CD4-positive, alpha-beta memory T cell (primary cell): Measurements from ENCODE around the gene THAP7. TPM values are rescaled to one million over a fixed set of nuclear protein-coding genes. Genes with fewer than 3 reads are reported as not detected.

ENCODE experiments used
- CTCF ChIA-PET: fragments of 350-600 bp; sonication (Branson Sonifier 250); formaldehyde crosslinking; loops from one replicate; lab custom pipeline; 2021; ENCODE audit warnings: inconsistent platforms; ENCODE audit not compliant: partially characterized antibody; lab: Charles Lee
- POLR2A ChIA-PET: fragments of 350-600 bp; sonication (Branson Sonifier 250); formaldehyde crosslinking; loops from one replicate; lab custom pipeline; 2021; ENCODE audit not compliant: partially characterized antibody; lab: Charles Lee
- DNase-seq, 5 donors: peaks; one replicate each; pipeline versions ENCODE4 v3.0.0 to v3.0.0-alpha.2; 2020 to 2022; ENCODE audit warnings: mixed read lengths in 1 of 5
- H3K27ac ChIP-seq: one replicate; pipeline ENCODE4 v1.7.0; 2013; ENCODE audit warnings: low read depth, low read length
- H3K27me3 ChIP-seq: 2 replicates; pipeline ENCODE4 v1.7.0; 2013; ENCODE audit warnings: mild to moderate bottlenecking, low read length, moderate library complexity; ENCODE audit not compliant: insufficient read depth
- H3K36me3 ChIP-seq: 2 replicates; pipeline ENCODE4 v1.7.0; 2013; ENCODE audit warnings: mild to moderate bottlenecking, low read length, moderate library complexity; ENCODE audit not compliant: insufficient read depth
- H3K4me1 ChIP-seq: 2 replicates; pipeline ENCODE4 v1.7.0; 2013; ENCODE audit warnings: mild to moderate bottlenecking, low read length, moderate library complexity; ENCODE audit not compliant: insufficient read depth
- H3K4me3 ChIP-seq, 2 donors: one replicate each; pipeline ENCODE4 v1.7.0; 2013; ENCODE audit warnings: low read length in 2 of 2, mild to moderate bottlenecking in 1 of 2
- H3K9me3 ChIP-seq, 2 donors: one replicate each; pipeline ENCODE4 v1.7.0; 2013; ENCODE audit warnings: low read length in 2 of 2, control low read depth in 1 of 2; ENCODE audit not compliant: control insufficient read depth in 1 of 2
- H3K27ac Mint-ChIP-seq, 7 donors: one replicate each; pipeline ENCODE4 v1.8.0; 2020 to 2021; ENCODE audit warnings: mixed read lengths in 7 of 7, mild to moderate bottlenecking in 6 of 7, inconsistent platforms in 3 of 7, moderate library complexity in 3 of 7
- H3K27me3 Mint-ChIP-seq, 2 donors: one replicate each; pipeline ENCODE4 v1.8.0; 2020 to 2021; ENCODE audit warnings: mixed read lengths in 2 of 2
- H3K36me3 Mint-ChIP-seq, 2 donors: one replicate each; pipeline ENCODE4 v1.8.0; 2020 to 2021; ENCODE audit warnings: mixed read lengths in 2 of 2, inconsistent platforms in 1 of 2, mild to moderate bottlenecking in 1 of 2
- H3K4me1 Mint-ChIP-seq, 4 donors: one replicate each; pipeline ENCODE4 v1.8.0; 2020 to 2021; ENCODE audit warnings: mixed read lengths in 4 of 4, mild to moderate bottlenecking in 1 of 4
- H3K4me3 Mint-ChIP-seq, 8 donors: one replicate each; pipeline ENCODE4 v1.8.0; 2020 to 2021; ENCODE audit warnings: mixed read lengths in 8 of 8, mild to moderate bottlenecking in 7 of 8, moderate library complexity in 6 of 8, inconsistent platforms in 3 of 8
- H3K9me3 Mint-ChIP-seq, 8 donors: one replicate each; pipeline ENCODE4 v1.8.0; 2020 to 2021; ENCODE audit warnings: mixed read lengths in 8 of 8, mild to moderate bottlenecking in 5 of 8, inconsistent platforms in 3 of 8, moderate library complexity in 1 of 8
- intact Hi-C: fragments of 100-400 bp; cut with micrococcal nuclease; formaldehyde crosslinking; loops from one replicate; pipeline ENCODE4 v1.15.1; 2023
- polyA plus RNA-seq, 2 donors: library from polyadenylated mRNA; unstranded; fragments of 300-500 nt; fragmentation: Illumina TruSeq; gene quantifications; one replicate each; pipeline ENCODE4 v1.2.3, GENCODE V29; 2021
- total RNA-seq, 2 experiments: library from RNA; stranded (reverse); gene quantifications; one replicate each; pipeline ENCODE4 v1.2.3, GENCODE V29; 2021

Gene THAP7
- total and polyA plus RNA-seq, 4 experiments from 2014 or later, result 45.9 to 65.0 (median 53.6) TPM

- ChIA-PET CTCF (interaction anchor here (1.8 kb wide), 1 partner anchor 10 kb away, joined by 6 read pairs; no protein-coding TSS in a partner anchor), POLR2A (interaction anchor here (1.5 kb wide), 1 partner anchor 11 kb away, joined by 4 read pairs; the partner anchor contains the start of gene LZTR1)
- intact Hi-C loops, result no loop called here
Observed at GRCh38 chr22:20970939-20971657, 30.8 kb downstream of the THAP7 start.

GRCh38 chr22:20968281-20968977 lies 33.5 kb downstream of the THAP7 start:
- Histone ChIP-seq H3K9me3 (no peaks in the 10 kb centered on the region), H3K4me1 (peaks cover 10% of the 10 kb centered on the region), H3K27me3 (no peaks in the 10 kb centered on the region), H3K36me3 (no peaks in the 10 kb centered on the region), H3K4me3 (no peak overlapping the region), H3K27ac (no peak overlapping the region)
- POLR2A ChIA-PET, result no interaction called here
- CTCF ChIA-PET, result interaction anchor here (1.6 kb wide), 1 partner anchor 11 kb away, joined by 3 read pairs; no protein-coding TSS in a partner anchor
- Mint-ChIP-seq H3K27ac (peak overlapping the region in 1 of 7 donors; percentile 18), H3K4me3 (no peak overlapping the region), H3K4me1 (peaks cover 7 to 13% (median 9%) of the 10 kb centered on the region in 4 donors), H3K36me3 (no peaks in the 10 kb centered on the region), H3K9me3 (no peaks in the 10 kb centered on the region), H3K27me3 (peaks cover 0 to 3% of the 10 kb centered on the region in 2 donors)
- intact Hi-C loops, result no loop called here
- no peak for DNase-seq

More at GRCh38 chr22:20970939-20971657, 30.8 kb downstream of the THAP7 start:
- Mint-ChIP-seq H3K27me3 (no peaks in the 10 kb centered on the region), H3K9me3 (no peaks in the 10 kb centered on the region), H3K4me3 (no peak overlapping the region), H3K4me1 (peaks cover 0 to 5% (median 0%) of the 10 kb centered on the region in 4 donors), H3K27ac (peak overlapping the region in 4 of 7 donors; percentile 13 to 66 (median 32)), H3K36me3 (no peaks in the 10 kb centered on the region)
- Histone ChIP-seq H3K4me1 (no peaks in the 10 kb centered on the region), H3K36me3 (no peaks in the 10 kb centered on the region), H3K4me3 (no peak overlapping the region), H3K27ac (no peak overlapping the region), H3K27me3 (no peaks in the 10 kb centered on the region), H3K9me3 (no peaks in the 10 kb centered on the region)
- DNase-seq, result no peak

- Histone ChIP-seq H3K27ac (no peak overlapping the region), H3K4me1 (peaks cover 10% of the 10 kb centered on the region), H3K27me3 (no peaks in the 10 kb centered on the region), H3K9me3 (no peaks in the 10 kb centered on the region), H3K4me3 (no peak overlapping the region), H3K36me3 (no peaks in the 10 kb centered on the region)
- Mint-ChIP-seq H3K4me1 (peaks cover 7 to 13% (median 10%) of the 10 kb centered on the region in 4 donors), H3K27ac (peak overlapping the region in 1 of 7 donors; percentile 77), H3K27me3 (peaks cover 0 to 3% of the 10 kb centered on the region in 2 donors), H3K9me3 (no peaks in the 10 kb centered on the region), H3K4me3 (no peak overlapping the region), H3K36me3 (no peaks in the 10 kb centered on the region)
- no peak for DNase-seq
- intact Hi-C loops, result no loop called here
- ChIA-PET CTCF (interaction anchor here (1.6 kb wide), 1 partner anchor 10 kb away, joined by 3 read pairs; no protein-coding TSS in a partner anchor), POLR2A (no interaction called here)
Observed at GRCh38 chr22:20967697-20968211, 34.2 kb downstream of the THAP7 start.

GRCh38 chr22:20966883-20967696 lies 34.8 kb downstream of the THAP7 start, which contains the start of gene AIFM3:
AIFM3 (plus strand) TSS chr22:20967255; CDS start chr22:20967945, 690 bp downstream.
- Histone ChIP-seq H3K27me3 (no peaks in the 10 kb centered on the region), H3K36me3 (no peaks in the 10 kb centered on the region), H3K4me1 (peaks cover 10% of the 10 kb centered on the region), H3K27ac (no peak within 1 kb of the TSS), H3K4me3 (no peak within 1 kb of the TSS), H3K9me3 (no peaks in the 10 kb centered on the region)
- POLR2A ChIA-PET, result no interaction called here
- Mint-ChIP-seq H3K27ac (peak within 1 kb of the TSS in 1 of 7 donors; percentile 77), H3K4me1 (peaks cover 7 to 13% (median 10%) of the 10 kb centered on the region in 4 donors), H3K27me3 (peaks cover 0 to 3% of the 10 kb centered on the region in 2 donors), H3K36me3 (no peaks in the 10 kb centered on the region), H3K9me3 (no peaks in the 10 kb centered on the region), H3K4me3 (peak within 1 kb of the TSS in 1 of 8 donors; percentile 20)
- DNase-seq, result no peak
- intact Hi-C loops, result no loop called here
- CTCF ChIA-PET, result interaction anchor here (1.6 kb wide), 1 partner anchor 9 kb away, joined by 3 read pairs; no protein-coding TSS in a partner anchor

DNA sequence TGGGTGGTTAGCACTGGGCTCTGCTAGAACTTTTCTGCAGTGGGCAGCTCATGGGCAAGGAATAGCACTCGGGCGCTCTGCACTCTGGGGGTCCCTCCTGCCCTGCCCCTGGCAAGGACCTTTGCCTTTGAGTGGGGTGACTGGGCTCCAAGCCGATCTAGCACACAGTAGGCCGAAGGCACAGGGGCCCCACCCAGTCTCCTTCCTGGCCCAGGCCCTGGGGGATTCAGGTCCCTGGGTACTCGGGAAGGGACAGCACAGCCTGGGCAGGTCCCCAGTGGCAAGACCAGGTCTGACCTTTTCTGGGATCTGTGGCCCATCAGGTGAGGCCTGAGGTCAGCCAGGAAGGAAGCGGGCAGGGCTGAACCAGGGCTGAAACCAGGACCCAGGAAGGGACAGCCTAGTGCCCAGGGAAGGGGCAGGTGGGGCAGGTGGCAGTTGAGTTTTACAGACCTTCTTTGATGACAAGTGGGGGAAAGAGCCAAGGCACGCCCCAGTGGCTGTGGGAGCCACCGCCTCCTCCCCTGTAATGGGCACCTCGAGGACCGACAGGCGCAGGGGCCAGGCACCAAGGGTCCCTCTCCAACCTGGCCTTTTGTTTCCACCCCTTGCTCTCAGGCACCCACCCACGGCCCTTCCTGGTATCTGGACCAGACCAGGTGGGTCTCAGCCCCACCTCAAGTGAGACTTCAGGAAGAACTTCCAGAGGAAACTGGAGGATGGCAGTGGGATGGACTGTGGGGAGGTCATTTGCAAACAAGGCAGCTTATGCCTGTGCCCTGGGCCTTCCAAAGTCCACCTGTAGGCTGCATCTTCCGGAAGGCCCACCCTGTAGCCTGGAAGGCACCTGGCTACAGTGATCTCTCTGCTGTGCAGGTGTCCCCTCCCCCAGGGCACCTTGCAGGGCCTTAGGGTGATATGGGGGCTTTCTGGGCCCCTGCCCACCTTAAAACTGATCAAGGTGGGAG lies 35.7 kb downstream of the THAP7 start:
- Histone ChIP-seq H3K36me3 (no peaks in the 10 kb centered on the region), H3K4me1 (peaks cover 10% of the 10 kb centered on the region), H3K27me3 (no peaks in the 10 kb centered on the region), H3K4me3 (no peak overlapping the region), H3K27ac (no peak overlapping the region), H3K9me3 (no peaks in the 10 kb centered on the region)
- ChIA-PET POLR2A (no interaction called here), CTCF (interaction anchor here (1.6 kb wide), 1 partner anchor 9 kb away, joined by 3 read pairs; no protein-coding TSS in a partner anchor)
- Mint-ChIP-seq H3K36me3 (no peaks in the 10 kb centered on the region), H3K4me3 (peak overlapping the region in 7 of 8 donors; percentile 3 to 61 (median 50)), H3K4me1 (peaks cover 7 to 19% (median 13%) of the 10 kb centered on the region in 4 donors), H3K9me3 (no peaks in the 10 kb centered on the region), H3K27ac (no peak overlapping the region), H3K27me3 (peaks cover 3 to 5% of the 10 kb centered on the region in 2 donors)
- intact Hi-C loops, result no loop called here
- DNase-seq, result no peak
